Mesenteric fat pad (tissue), 1 donor: ENCODE results near the gene ELL. TPM values are rescaled to one million over a fixed set of nuclear protein-coding genes. Genes with fewer than 3 reads are reported as not detected.

Experiments
- DNase-seq: peaks from one replicate; pipeline ENCODE4 v3.0.0-alpha.2; 2020; ENCODE audit warnings: low spot score
- total RNA-seq: library from RNA; stranded (reverse); fragmentation: NEBNext Ultra II Directional; extraction: Animal tissue kit (Norgen Biotek cat#: 25700); gene quantifications from one replicate; pipeline ENCODE4 v1.2.1, GENCODE V29; 2021
- donor health status: DM: yes; HTN: yes; CAD: no.

ELL gene
- total RNA-seq, 1 donor from 2014 or later = 38.4 TPM

DNA sequence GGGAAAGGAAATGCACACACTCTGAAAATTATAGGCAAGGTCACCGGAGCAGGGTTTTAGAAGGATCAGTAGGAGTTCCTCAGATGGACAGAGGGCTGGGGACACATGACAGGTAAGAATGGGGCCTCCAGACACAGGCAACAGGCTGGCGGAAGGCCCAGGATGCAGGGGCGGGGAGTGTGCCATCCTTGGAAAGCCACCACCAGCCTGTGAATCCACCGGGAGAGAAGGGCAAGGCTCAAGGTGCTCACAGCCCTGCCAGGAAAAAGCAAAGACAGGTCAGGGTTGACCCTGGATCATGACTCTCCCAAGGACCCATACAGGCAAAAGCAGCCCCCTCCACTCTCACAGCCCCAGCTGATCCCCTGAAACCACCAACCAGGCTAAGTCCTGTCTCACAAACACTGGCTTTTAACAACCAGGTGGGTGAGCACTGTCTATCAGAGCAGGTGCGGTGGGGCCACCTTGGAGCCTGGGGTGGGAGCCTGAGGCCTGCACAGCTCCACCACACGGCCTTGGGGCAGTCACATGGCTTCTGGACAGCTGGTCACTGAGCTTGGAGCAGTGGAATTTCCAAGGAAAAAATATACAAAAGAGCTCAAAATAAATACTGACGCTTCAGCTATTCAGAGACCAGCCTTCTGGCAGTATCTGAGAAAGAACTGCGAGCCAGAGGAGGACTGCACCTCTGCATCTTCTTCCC, 48.7 kb downstream of the ELL start:
- DNase-seq = no peak

DNA sequence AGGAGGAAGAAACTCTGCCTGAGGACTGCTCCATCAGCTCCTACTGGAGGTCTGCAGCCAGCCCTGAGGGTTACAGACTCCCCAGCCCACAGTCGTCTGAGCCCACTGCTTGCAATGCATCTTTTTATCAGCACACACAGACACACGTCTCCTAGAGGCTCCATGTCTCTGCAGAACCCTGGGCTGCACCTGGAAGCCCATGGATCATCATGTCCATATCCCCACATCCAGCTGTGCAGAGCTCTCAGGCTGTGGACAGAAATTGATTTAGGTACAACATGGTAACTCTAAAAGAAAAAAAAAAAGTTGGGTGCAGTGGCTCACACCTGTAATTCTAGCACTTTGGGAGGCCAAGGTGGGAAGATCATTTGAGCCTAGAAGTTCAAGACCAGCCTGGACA, 51.1 kb downstream of the ELL start:
- no peak for DNase-seq

- DNase-seq = no peak
Measured at GRCh38 chr19:18469069-18469846, 52.6 kb downstream of the ELL start.

DNA sequence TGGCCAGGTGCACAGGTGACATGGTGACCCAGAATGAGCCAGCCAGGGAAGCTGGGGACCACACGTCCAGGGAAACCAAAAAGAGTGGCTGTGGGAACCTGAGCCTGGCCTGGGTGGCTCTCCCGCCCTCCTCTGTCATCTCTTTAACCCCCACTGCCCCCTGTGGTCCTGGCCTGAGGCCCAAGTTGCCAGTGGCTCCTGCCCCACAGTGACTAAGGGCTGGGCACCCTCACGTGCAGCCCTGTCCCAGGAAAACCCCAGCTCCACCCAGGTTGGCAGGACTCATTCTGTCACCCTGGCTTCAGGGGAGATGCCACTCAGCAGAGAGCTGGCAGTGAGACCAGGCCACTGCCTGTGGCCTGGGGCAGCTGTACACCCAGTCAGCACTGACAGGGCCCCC, 53.4 kb downstream of the ELL start:
- no peak for DNase-seq

DNA sequence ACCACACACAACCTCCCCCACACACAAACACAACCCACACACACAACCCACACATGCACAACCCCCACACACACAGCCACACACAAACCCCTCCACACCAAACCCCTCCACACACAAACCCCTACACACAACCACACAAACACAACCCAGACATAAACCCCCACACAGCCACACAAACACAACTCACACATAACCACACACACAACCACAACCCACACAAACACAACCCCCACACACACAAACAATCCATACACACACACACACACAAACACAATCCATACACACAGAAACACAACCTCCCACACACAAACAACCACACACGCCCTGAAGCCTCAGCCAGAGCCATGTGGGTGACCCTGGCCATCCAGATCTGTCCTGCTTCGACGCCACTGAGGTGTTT, 53.9 kb downstream of the ELL start:
- DNase-seq = no peak

- DNase-seq = no peak
Measured at GRCh38 chr19:18466354-18466753, 55.5 kb downstream of the ELL start.

DNA sequence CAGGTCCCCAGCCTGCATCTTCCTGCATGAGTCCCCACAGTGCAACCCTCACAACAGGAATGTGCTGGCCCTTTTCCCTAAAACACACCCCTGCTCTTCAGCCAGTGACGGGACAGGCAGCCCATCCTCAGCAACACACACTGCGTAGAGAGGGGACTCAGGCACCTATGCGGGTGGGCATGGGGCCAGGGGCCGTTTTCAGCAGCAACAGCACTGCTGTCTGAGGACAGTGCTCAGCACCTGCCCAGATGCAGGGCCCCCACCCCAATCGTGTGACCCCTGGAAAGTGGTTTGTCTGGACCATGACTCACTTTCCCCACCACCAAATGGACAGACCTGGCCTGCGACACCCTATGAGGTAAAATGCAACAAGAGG, 55.9 kb downstream of the ELL start:
- DNase-seq = no peak

- DNase-seq = no peak
Measured at GRCh38 chr19:18465214-18465963, 56.5 kb downstream of the ELL start.

DNA sequence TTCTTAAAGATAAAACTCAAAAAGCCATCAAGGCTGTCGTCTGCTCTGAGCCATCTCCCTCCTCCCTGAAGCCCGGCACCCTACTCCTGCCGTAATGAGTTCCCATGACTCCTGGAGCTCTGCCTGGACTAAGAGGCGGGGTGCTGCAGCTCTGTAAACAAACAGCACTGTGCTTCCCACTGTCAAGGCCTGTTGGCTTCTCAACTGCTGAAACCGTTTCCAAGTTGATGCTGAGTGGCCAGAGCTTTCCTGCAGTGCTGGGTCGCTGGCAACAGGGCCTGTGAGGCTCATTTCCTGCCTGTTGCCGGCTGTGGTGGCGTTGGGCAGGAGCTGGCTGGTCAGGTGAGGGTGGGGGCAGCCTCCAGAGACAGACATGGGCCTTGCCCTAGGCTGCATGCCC, 57.2 kb downstream of the ELL start:
- no peak for DNase-seq

DNA sequence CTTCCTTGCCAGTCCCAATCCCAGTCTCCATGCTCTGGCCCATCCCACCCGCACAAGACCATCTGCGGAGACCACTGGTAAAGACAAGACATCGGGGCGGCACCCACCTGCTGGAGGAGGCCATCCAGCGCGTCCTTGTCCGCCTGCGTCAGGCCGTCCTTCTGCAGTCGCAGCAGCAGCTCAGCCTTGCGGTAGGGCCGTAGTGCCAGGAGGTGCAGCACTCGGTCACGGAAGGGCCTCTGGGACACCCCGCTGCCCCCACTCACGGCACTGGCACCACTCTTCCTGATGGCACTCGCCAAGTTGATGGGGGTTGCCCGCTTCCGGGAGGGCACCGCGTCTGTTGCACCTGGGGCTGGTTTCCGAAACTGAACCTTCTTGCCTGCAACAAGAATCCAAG, 60.4 kb downstream of the ELL start:
- no peak for DNase-seq

DNA sequence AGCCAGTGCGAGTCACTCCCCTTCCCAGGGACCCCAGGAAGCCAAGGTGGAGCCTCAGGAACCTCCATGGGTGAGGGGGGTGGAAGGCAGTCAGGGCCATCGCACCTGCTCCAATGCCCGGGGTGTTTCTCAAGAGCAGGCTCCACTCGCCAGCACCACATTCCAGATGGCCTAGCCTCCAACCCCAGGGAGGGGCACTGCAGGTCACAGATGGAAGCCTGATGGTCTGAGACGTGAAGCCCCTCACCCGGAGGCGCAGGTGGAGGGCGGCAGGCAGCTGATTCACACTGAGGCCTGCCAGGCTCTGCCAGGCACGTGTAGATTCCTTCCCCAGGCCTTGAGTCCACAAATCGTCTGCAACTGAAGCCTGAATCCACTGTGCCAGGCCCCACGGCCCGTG, 61.0 kb downstream of the ELL start:
- no peak for DNase-seq

DNA sequence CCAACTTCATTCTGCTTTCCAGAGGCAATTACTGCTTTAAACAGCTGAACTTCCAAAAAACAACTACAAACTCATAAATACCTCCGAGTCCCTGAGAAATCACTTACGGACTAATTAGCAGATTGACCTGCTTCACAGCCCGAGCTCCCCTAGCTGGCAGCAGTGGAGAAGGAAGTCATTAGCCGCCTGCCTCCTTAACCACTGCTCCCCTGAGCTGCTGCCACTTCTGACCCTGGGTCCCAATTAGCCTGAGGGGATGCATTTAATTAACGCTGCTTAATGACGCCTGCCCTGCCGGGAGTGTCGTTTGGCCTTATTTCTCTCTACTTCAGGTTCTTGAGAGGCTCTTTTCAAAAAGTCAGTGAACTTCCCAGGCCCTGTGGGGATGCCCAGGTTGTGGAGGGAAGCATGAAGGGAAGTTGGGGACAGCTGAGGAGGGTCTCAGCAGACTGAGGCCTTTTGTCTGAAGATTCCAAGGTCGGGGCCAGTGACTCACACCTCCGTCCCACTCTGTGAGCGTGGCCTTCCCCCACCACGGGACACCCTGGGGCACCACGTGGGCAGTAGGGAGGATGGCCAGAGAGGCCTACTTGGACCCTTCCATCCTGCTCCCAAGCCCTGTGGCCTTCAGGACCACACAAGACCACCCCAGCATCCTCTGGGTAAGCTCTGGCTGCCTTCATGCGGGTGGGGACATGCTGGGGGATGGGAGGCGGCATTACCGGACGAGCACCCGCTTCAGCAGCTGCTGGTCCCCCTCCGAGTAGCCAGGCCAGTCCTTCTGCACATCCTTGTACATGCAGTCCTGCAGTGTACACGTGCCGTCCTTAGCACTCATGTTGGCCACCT, 64.2 kb downstream of the ELL start:
- no peak for DNase-seq

GRCh38 chr19:18456974-18457373, 64.9 kb downstream of the ELL start:
- no peak for DNase-seq

DNA sequence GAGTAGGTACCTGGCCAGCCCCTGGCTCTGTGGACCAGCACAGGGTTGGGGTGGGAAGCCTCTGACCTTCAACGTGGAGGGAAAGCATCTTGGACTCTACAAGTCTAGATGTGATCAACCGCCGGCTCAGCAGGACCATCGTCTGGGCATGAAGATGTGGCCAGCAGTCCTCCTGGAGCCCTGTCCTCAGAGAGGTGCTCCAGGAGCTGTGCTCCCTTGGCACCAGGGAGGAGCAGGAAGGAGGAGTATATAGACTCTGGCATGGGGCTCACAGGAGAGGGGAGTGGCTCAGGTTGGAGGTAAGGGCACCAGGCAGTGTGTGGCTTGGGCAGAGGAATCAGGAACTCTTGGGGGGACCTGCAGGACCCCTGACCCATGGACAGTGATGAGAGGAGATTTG, 65.6 kb downstream of the ELL start:
- no peak for DNase-seq

DNA sequence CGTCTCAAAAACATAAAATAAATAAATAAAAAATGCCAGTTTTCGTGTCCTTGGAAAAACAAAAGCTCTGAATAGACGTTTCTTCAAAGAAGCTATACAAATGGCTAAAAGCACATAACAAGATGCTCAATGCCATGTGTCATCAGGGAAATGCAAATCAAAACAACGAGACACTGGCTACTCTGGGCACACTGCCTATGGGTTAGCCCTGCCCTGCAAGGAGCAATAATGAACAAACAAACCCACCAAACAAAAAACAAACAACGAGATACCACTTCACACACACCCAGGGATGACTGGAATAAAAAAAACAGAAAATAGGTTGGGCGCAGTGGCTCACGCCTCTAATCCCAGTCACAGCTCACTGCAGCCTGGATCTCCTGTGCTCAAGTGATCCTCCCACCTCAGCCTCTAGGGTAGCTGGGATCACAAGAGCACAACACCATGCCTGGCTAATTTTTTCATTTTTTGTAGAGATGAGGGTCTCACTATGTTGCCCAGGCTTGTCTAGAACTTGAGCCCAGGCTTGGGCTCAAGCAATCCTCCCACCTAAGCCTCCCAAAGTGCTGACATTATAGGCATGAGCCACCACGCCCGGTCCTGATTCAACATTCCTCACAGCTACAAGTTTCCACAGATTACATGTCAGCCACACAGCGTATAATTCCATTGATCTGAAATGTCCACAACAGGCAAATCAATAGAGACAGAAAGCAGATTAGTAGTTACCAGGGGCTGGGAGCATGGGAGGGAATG, 68.4 kb downstream of the ELL start:
- DNase-seq = no peak

- DNase-seq = no peak
Measured at GRCh38 chr19:18452386-18452785, 69.5 kb downstream of the ELL start.

DNA sequence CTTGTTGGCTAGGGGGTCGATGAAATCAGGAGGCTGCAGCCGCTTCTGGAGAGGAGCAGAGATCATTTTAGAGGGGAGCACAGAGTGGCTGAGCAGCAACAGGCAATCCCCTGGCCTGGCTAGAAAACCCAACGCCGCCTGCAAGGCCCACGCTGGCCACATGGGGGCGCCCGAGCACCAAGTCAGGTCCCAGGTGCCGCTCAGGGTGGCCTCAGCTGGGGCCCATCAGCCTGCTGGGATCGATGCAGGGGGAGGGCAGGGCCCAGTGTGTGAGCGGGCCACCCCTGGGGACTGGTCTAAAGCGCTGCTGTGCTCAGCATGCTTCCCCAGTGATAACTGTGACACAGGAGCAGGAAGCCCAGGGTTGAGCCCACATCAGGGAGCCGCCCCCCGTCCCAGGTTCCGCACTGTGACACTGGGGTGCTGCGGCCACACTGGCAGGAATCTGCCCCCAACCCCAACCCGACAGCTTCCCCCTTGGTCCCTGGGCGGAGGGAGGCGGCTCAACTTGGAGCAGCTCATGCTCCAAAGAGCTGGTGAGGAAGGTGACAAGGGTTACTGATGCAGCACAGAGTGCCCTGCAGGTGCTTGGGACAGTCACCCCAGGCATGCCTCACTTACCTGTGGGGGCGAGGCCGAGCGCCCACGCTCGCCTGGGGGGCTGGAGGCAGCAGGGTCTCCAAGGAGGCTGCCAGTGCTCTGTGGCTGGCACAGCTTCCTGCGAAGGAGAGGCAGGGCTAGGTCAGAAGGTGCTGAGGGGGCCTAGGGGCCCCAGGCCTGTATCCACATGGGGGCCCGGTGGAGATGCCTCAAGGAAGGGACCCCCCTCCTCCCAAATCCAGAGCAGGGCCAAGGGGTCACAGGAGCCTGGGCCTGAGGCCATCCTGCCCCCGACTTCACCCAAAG, 70.7 kb downstream of the ELL start:
- no peak for DNase-seq

DNA sequence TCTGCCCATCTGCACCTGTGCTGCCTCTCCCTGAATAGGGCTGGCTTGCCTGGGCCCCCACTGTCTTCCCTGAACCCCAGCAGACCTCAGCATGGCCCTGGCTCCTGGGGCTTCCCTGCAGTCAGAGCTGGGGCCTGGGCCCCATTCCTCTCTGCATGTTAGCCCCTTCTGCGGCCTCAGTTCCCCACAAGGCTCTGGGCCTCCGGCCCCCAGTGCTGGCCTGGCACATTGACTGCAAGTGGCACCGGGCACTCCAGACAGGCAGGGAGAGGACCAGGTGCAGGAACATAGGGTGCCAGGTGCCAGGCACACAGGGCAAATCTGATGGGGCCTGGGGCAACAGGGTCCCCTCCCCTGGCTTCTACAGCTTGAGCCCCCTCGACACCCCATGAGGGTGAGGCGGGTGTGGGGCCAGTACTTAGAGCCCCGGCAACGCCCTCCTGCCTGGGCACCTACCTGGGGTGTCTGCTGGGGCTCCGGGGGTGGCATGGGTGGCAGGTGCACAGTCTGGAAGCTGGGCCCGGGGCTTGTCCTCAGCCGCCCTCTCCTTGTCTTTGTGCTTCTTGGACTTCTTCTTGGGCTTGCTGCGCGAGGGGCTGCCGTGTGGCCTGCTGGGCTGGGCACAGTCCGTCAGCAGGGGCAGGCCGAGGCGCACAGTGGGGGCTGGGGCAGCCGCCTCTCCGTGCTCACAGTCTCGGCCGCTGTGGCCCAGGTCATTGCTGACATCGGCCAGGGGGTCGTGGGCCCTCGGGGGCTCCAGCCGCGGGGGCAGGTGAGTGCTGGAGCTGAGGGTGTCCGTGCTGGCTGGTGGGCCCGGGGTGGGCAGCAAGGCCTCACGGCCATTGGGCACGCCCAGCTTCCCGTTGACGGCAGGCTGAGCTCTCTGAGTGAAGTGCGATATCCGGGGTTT, 71.6 kb downstream of the ELL start:
- DNase-seq = no peak

GRCh38 chr19:18449552-18449951, 72.3 kb downstream of the ELL start:
- DNase-seq = no peak
